ENCODE results near the gene SF1. TPM values are rescaled to one million over a fixed set of nuclear protein-coding genes. Genes with fewer than 3 reads are reported as not detected.

The SF1 gene
- total RNA-seq, 2 donors from 2014 or later = 331 to 399 TPM

DNA sequence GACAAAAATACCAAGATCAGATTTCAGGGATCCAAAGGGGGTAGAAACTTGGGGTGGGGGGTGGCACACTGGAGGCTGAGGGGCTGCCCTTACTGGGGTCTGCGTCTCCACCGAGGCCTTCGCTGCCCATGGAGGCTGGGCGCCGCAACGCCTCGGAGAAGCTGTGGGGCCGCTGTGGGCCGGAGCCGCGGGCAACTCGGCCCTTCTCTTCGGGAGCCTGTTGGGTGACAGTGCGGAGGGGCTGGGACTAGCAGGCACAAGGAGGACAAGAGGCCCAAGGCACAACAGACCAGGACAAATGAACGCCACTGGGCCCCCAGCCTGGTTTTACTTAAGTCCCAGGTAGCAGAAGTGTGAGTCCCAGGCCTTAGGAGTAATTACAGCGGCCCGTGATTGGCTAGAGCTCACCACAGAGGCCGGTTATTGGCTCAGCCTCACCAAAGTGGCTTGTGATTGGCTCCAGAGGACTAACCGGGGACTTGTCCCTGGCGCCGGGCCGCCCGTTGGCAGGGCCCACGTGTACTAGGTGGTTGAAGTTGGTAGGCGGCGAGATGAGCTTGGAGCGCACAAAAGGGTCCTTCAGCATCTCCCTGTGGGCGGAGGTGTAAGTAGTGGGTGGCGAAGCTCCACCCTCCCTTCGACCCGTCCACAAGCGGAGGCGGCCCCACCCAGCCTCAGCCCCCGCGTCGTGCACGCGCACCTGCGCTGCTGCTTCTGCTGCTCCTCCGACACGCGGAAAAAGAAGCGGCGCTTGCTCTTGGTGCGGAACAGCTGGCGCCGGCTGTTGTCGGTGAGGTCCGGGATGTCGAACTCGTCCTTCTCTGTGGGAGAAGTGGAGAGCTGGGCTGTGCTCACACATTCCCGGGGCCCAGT, 48.5 kb upstream of the SF1 start:
- peaks cover 22% of the 10 kb centered on the region for H3K36me3 Mint-ChIP-seq (ENCODE audit: low read depth)
- WGBS, 2 experiments (ENCODE audit: insufficient coverage in 1 of 2, insufficient read length in 1 of 2) = 96 to 98% methylated on average over 28 to 52 of the region's 52 CpGs
- no peaks in the 10 kb centered on the region for H3K9me3 Mint-ChIP-seq
- no peaks in the 10 kb centered on the region for H3K27me3 ChIP-seq (ENCODE audit: control insufficient read depth, insufficient read depth, low read length, poor library complexity, severe bottlenecking)
- no peaks in the 10 kb centered on the region for H3K4me1 ChIP-seq (ENCODE audit: control insufficient read depth, insufficient read depth, low read length)
- no peak overlapping the region for H3K4me3 Mint-ChIP-seq
- H3K9me3 ChIP-seq (ENCODE audit: control insufficient read depth, low read length) = no peaks in the 10 kb centered on the region
- no peak overlapping the region for H3K4me3 ChIP-seq (ENCODE audit: low read length)
- H3K36me3 ChIP-seq (ENCODE audit: control insufficient read depth, insufficient read depth, low read length) = no peaks in the 10 kb centered on the region
- TF ChIP-seq, protein P1, sequence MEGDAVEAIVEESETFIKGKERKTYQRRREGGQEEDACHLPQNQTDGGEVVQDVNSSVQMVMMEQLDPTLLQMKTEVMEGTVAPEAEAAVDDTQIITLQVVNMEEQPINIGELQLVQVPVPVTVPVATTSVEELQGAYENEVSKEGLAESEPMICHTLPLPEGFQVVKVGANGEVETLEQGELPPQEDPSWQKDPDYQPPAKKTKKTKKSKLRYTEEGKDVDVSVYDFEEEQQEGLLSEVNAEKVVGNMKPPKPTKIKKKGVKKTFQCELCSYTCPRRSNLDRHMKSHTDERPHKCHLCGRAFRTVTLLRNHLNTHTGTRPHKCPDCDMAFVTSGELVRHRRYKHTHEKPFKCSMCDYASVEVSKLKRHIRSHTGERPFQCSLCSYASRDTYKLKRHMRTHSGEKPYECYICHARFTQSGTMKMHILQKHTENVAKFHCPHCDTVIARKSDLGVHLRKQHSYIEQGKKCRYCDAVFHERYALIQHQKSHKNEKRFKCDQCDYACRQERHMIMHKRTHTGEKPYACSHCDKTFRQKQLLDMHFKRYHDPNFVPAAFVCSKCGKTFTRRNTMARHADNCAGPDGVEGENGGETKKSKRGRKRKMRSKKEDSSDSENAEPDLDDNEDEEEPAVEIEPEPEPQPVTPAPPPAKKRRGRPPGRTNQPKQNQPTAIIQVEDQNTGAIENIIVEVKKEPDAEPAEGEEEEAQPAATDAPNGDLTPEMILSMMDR (conservative IDR thresholded peaks at IDR 0.05) = no peak
- H3K4me1 Mint-ChIP-seq = no peaks in the 10 kb centered on the region
- no peak overlapping the region for H3K27ac Mint-ChIP-seq
- H3K27ac ChIP-seq (ENCODE audit: low read depth, low read length) = no peak overlapping the region
- DNase-seq = peak; percentile 79
- H3K27me3 Mint-ChIP-seq (ENCODE audit: insufficient read depth) = no peaks in the 10 kb centered on the region
- no peak overlapping the region for H3K9ac ChIP-seq (ENCODE audit: extremely low read depth, low read length, poor library complexity, severe bottlenecking)

DNA sequence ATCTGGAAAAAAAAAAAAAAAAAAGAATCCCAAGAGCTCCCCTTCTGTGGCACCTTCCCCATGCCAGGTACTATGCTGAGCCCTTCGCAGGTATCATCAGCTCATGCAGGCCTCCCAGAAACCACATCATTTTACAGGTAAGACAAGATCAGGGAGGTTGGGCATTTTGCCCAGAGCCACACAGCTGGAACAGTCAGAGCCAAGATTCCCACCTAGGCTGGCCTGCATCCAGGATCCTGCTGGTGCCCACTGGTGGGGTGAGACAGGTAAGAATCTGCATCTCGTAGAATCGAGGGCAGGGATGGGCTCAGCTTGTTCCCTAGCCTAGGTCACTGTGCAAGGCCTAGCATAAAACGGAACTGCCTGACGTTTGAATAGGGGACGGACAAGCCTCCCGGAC, 47.7 kb upstream of the SF1 start:
- H3K4me1 Mint-ChIP-seq = no peaks in the 10 kb centered on the region
- peaks cover 22% of the 10 kb centered on the region for H3K36me3 Mint-ChIP-seq (ENCODE audit: low read depth)
- H3K9me3 Mint-ChIP-seq = no peaks in the 10 kb centered on the region
- Histone ChIP-seq H3K4me1 (ENCODE audit: control insufficient read depth, insufficient read depth, low read length) (no peaks in the 10 kb centered on the region), H3K36me3 (ENCODE audit: control insufficient read depth, insufficient read depth, low read length) (no peaks in the 10 kb centered on the region), H3K9ac (ENCODE audit: extremely low read depth, low read length, poor library complexity, severe bottlenecking) (no peak overlapping the region), H3K9me3 (ENCODE audit: control insufficient read depth, low read length) (no peaks in the 10 kb centered on the region), H3K27ac (ENCODE audit: low read depth, low read length) (no peak overlapping the region), H3K27me3 (ENCODE audit: control insufficient read depth, insufficient read depth, low read length, poor library complexity, severe bottlenecking) (no peaks in the 10 kb centered on the region), H3K4me3 (ENCODE audit: low read length) (no peak overlapping the region)
- TF ChIP-seq, protein P1 (conservative IDR thresholded peaks at IDR 0.05) = no peak
- H3K4me3 Mint-ChIP-seq = no peak overlapping the region
- DNase-seq = no peak
- H3K27ac Mint-ChIP-seq = no peak overlapping the region
- no peaks in the 10 kb centered on the region for H3K27me3 Mint-ChIP-seq (ENCODE audit: insufficient read depth)
- WGBS, 2 experiments (ENCODE audit: insufficient coverage in 1 of 2, insufficient read length in 1 of 2) = 89 to 91% methylated on average over 7 of the region's 7 CpGs

DNA sequence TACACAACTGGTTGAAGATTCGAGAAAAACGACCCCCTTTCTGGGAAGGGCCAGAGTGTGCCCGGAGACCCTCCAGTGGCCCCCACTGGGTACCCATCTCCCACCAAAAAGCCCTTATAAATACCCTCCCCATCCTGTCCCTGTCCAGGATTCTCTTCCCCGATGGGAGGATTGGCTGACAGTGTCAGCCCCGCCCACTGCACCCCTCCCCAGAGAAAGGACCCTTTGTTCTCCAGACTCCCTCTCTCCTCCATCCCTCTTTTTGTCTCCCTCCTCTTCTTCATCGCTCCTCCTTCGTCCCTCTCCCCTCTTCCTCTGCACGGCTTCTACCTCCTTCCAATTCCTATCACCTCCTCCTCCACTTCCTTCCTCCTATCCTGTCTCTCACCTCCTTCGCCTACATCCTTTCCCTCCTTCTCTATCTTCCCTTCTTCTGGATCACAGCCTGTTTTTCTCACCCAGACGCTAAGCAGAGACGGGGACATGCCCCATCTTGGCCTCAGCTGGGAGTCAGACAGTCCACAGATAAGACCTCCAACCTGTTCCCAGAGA, 45.3 kb upstream of the SF1 start:
- H3K9me3 ChIP-seq (ENCODE audit: control insufficient read depth, low read length) = no peaks in the 10 kb centered on the region
- DNase-seq = no peak
- Mint-ChIP-seq H3K4me1 (no peaks in the 10 kb centered on the region), H3K4me3 (no peak overlapping the region), H3K27me3 (ENCODE audit: insufficient read depth) (no peaks in the 10 kb centered on the region), H3K36me3 (ENCODE audit: low read depth) (peaks cover 19% of the 10 kb centered on the region), H3K9me3 (no peaks in the 10 kb centered on the region), H3K27ac (no peak overlapping the region)
- H3K27ac ChIP-seq (ENCODE audit: low read depth, low read length) = no peak overlapping the region
- no peaks in the 10 kb centered on the region for H3K4me1 ChIP-seq (ENCODE audit: control insufficient read depth, insufficient read depth, low read length)
- H3K36me3 ChIP-seq (ENCODE audit: control insufficient read depth, insufficient read depth, low read length) = no peaks in the 10 kb centered on the region
- H3K4me3 ChIP-seq (ENCODE audit: low read length) = no peak overlapping the region
- WGBS, 2 experiments (ENCODE audit: insufficient coverage in 1 of 2, insufficient read length in 1 of 2) = 80 to 85% methylated on average over 11 of the region's 11 CpGs
- H3K27me3 ChIP-seq (ENCODE audit: control insufficient read depth, insufficient read depth, low read length, poor library complexity, severe bottlenecking) = no peaks in the 10 kb centered on the region
- H3K9ac ChIP-seq (ENCODE audit: extremely low read depth, low read length, poor library complexity, severe bottlenecking) = no peak overlapping the region
- TF ChIP-seq, protein P1 (conservative IDR thresholded peaks at IDR 0.05) = no peak

Data from endodermal cell (in vitro differentiated cells).